HepG2 (cell line): Measurements from ENCODE around the gene ETF1. TPM values are rescaled to one million over a fixed set of nuclear protein-coding genes. Genes with fewer than 3 reads are reported as not detected.
A peak's percentile ranks its signal among the peaks of the same experiment; 100 is the strongest.

Experiments used
- CREB1 ChIP-seq, 2 experiments: fragments of 450-650 bp in 1 of 2; IDR thresholded peaks; 2 replicates each; pipeline ENCODE4 v1.6.1; 2016 to 2017; ENCODE audit warnings: control low read depth in 1 of 2, mild to moderate bottlenecking in 1 of 2, missing compliant biosample characterization in 1 of 2, missing genetic modification characterization in 1 of 2
- RFXANK ChIP-seq: IDR thresholded peaks from 2 replicates; pipeline ENCODE4 v1.6.1; 2016
- SP1 ChIP-seq, 2 experiments: fragments of 450-650 bp in 1 of 2; sonication (generic) in 1 of 2; formaldehyde crosslinking in 1 of 2; IDR thresholded peaks; 2 replicates each; pipeline versions ENCODE4 v1.4.0 to v1.6.1; 2016 to 2020; ENCODE audit warnings: missing genetic modification reagents in 1 of 2
- TERF1 ChIP-seq: sonication (generic); formaldehyde crosslinking; IDR thresholded peaks from 2 replicates; pipeline ENCODE4 v1.8.0; 2022; ENCODE audit warnings: mild to moderate bottlenecking, missing genetic modification reagents, moderate library complexity
- ZBTB21 ChIP-seq: sonication (generic); formaldehyde crosslinking; IDR thresholded peaks from 2 replicates; pipeline ENCODE4 v1.4.0; 2020; ENCODE audit warnings: missing genetic modification reagents
- ZFP82 ChIP-seq: sonication (generic); formaldehyde crosslinking; IDR thresholded peaks from 2 replicates; pipeline ENCODE4 v1.5.1; 2020; ENCODE audit warnings: mild to moderate bottlenecking, missing genetic modification reagents, borderline replicate concordance
- ZNF260 ChIP-seq: sonication (generic); formaldehyde crosslinking; IDR thresholded peaks from 2 replicates; pipeline ENCODE4 v1.4.0; 2020; ENCODE audit warnings: missing genetic modification reagents, low read depth, mild to moderate bottlenecking, borderline replicate concordance
- ZNF318 ChIP-seq: sonication (generic); formaldehyde crosslinking; IDR thresholded peaks from 2 replicates; pipeline ENCODE4 v1.4.0; 2020; ENCODE audit warnings: mild to moderate bottlenecking, missing genetic modification reagents
- ZNF333 ChIP-seq: sonication (generic); formaldehyde crosslinking; IDR thresholded peaks from 2 replicates; pipeline ENCODE4 v1.4.0; 2020; ENCODE audit warnings: mild to moderate bottlenecking, missing genetic modification reagents, borderline replicate concordance
- ZNF501 ChIP-seq: sonication (generic); formaldehyde crosslinking; IDR thresholded peaks from 2 replicates; pipeline ENCODE4 v1.5.1; 2020; ENCODE audit warnings: mild to moderate bottlenecking, moderate library complexity, missing genetic modification reagents
- ZNF614 ChIP-seq: IDR thresholded peaks from 2 replicates; pipeline ENCODE4 v1.6.1; 2018; ENCODE audit warnings: missing biosample characterization, missing genetic modification reagents, inconsistent platforms, borderline replicate concordance
- ZNF709 ChIP-seq: sonication (generic); formaldehyde crosslinking; IDR thresholded peaks from 2 replicates; pipeline ENCODE4 v1.5.0; 2020; ENCODE audit warnings: mild to moderate bottlenecking, missing genetic modification reagents
- polyA plus RNA-seq, 8 experiments: library from polyadenylated mRNA; depleted of rRNA in 3 of 8; stranded (reverse) in 7 of 8; unstranded in 1 of 8; fragments of >200 nt; fragmentation: Illumina TruSeq in 4 of 8; extraction: Trizol in 4 of 8; gene quantifications; 2 replicates each; pipeline versions ENCODE4 v1.2.1 to v1.2.3, GENCODE V29; 2011 to 2016; ENCODE audit warnings: low read depth in 4 of 8, missing spikeins in 1 of 8, mixed read lengths in 1 of 8; ENCODE audit not compliant: insufficient read depth in 1 of 8
- total RNA-seq, 5 experiments: library from RNA; depleted of rRNA; stranded (reverse); fragments of >200 nt; fragmentation: Illumina TruSeq; extraction: Trizol; gene quantifications; 2 replicates each; pipeline ENCODE4 v1.2.3, GENCODE V29; 2016; ENCODE audit warnings: low read depth in 1 of 5
- TF ChIP-seq, protein P1 (sequence below): sonication (generic); formaldehyde crosslinking; IDR thresholded peaks from 2 replicates; pipeline ENCODE4 v1.5.0; 2020; ENCODE audit warnings: missing genetic modification reagents
- TF ChIP-seq, protein P2 (sequence below): sonication (generic); formaldehyde crosslinking; conservative IDR thresholded peaks from 2 replicates; pipeline ENCODE4 v1.4.0; 2020; ENCODE audit warnings: missing genetic modification reagents

Gene ETF1
- total and polyA plus RNA-seq, 2 of the 13 experiments (the other 11 are each of a cell fraction or from before 2014, with no cell fraction given) = 52.1 to 184 TPM

- no peak for TF ChIP-seq SP1 (IDR thresholded peaks at IDR 0.05)
- TF ChIP-seq SP1 (CRISPR knock-in tag; IDR thresholded peaks at IDR 0.05) = peak; percentile 30; the same call in 1 of the 2 replicates
- TF ChIP-seq ZBTB21 = no peak
- TF ChIP-seq ZNF501 (CRISPR knock-in tag) = peak; percentile 78
- TF ChIP-seq, protein P1, sequence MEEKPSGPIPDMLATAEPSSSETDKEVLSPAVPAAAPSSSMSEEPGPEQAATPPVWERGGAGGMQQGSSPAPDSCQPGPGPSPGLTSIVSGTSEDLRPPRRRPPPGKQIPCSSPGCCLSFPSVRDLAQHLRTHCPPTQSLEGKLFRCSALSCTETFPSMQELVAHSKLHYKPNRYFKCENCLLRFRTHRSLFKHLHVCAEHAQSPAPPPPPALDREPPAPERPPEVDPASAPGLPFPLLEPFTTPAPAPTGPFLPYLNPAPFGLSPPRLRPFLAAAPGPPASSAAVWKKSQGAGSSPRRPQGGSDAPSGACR = no peak; the same call in 1 of the 2 replicates
- no peak for TF ChIP-seq TERF1
- TF ChIP-seq, protein P2, sequence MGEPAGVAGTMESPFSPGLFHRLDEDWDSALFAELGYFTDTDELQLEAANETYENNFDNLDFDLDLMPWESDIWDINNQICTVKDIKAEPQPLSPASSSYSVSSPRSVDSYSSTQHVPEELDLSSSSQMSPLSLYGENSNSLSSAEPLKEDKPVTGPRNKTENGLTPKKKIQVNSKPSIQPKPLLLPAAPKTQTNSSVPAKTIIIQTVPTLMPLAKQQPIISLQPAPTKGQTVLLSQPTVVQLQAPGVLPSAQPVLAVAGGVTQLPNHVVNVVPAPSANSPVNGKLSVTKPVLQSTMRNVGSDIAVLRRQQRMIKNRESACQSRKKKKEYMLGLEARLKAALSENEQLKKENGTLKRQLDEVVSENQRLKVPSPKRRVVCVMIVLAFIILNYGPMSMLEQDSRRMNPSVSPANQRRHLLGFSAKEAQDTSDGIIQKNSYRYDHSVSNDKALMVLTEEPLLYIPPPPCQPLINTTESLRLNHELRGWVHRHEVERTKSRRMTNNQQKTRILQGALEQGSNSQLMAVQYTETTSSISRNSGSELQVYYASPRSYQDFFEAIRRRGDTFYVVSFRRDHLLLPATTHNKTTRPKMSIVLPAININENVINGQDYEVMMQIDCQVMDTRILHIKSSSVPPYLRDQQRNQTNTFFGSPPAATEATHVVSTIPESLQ (CRISPR knock-in tag) = no peak
- no peak for TF ChIP-seq ZNF614
- no peak for TF ChIP-seq ZNF260 (CRISPR knock-in tag)
- 0 out of 2 replicates have a peak, but pooled peaks have one; percentile 35 for TF ChIP-seq ZNF333
- no peak for TF ChIP-seq CREB1 (IDR thresholded peaks at IDR 0.05)
- no peak for TF ChIP-seq CREB1 (CRISPR knock-in tag; IDR thresholded peaks at IDR 0.05)
- TF ChIP-seq RFXANK = no peak
- no peak; the same call in 1 of the 2 replicates for TF ChIP-seq ZNF709 (CRISPR knock-in tag)
- TF ChIP-seq ZFP82 (CRISPR knock-in tag) = peak; percentile 15; the same call in 1 of the 2 replicates
- no peak for TF ChIP-seq ZNF318 (CRISPR knock-in tag)
These were observed 78.4 kb downstream of the ETF1 start (continued) for GRCh38 chr5:138464388-138465260.
